ENCODE data around the gene FGF14.

Gene FGF14

DNA sequence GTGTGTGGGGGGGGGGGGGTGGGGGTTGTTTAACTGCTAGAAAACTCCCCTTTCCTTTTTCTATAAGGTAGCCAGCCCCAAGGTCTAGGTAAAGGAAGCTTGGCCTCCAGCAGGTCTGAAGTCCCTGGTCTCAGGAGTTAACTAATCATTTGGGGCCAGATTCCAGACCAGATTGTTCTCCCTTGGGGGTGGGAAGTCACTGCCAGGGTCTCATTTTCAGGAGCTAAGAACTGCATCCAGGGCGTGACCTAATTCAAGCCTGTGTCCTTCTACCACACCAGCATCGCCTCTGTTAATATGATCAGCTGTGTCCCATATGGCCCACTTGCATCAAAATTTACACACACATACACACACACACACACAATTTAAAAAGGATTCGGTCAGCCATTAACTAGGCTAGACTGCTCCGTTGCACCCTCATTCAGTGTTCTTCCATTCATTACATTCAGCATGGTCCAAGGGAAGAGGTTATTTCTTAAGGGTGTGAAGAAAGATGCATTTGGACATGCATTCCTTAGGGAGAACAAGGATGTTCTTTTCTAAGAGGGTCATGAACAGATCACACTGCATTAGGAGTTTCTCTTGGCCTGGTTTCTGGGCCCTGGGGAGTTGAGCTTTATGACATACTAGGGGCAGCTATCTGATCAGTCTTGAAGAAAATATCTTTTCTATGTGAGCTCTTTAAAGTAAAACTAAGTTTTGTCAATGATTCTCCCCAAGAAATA is 91.0 kb downstream of the FGF14 start:
- no peak for DNase-seq (ENCODE audit: low read depth in 3 of 3)

DNA sequence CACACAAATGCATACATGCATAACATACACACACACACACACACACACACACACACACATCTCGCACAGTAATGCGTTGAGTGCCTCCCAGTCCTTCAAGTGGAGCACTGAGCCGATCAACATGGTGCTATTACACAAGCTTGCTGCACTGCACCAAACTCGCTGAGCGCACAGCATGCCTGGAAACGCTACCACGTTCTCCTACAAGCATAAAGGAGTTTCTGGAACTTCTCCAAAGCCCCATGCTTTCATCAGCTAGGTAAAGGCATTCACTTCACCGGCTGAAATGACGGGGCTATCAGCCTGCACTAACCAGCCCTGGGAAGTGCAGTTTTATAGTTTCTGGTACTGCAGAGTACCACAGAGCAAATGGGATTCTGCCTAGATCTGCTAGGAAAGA is 92.7 kb downstream of the FGF14 start:
- DNase-seq (ENCODE audit: low read depth in 3 of 3): no peak

DNA sequence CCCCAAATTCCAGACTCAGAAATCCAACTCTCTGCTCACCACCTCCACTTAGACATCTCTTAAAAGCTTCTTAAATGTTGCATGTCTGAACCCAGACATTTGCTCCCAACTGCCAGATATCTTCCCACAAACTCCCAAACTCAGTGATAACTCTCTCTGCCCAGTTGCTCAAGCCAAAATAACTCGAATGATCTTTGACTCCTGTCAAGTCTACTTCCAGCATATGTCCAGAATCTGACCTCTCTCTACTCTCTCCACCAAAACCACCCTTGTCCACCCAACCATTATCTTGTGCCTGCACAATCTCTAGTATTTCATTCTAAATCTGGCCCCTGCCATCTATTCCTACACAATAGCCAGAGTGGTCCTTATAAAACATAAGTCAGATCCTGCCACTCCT is 99.3 kb downstream of the FGF14 start:
- DNase-seq (ENCODE audit: low read depth in 3 of 3): no peak

DNA sequence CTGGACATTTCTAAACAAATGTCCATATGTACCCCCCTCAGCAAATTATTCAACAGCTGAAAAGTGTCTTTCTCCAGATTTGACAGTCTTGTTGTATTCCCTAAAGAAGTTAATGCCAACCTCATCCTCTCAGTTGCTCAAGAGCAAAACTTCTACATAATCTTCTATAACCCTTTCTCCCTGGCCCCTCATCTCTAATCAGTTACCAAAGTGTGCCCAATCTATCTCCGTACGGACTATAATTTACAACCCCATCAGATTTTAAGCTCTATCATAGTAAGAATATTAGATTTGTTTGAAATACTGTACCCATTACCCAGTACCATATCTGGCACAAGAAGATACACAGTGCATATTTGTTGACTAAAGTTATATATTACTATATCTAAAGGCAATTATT is 101.5 kb downstream of the FGF14 start:
- DNase-seq (ENCODE audit: low read depth in 3 of 3): no peak

DNA sequence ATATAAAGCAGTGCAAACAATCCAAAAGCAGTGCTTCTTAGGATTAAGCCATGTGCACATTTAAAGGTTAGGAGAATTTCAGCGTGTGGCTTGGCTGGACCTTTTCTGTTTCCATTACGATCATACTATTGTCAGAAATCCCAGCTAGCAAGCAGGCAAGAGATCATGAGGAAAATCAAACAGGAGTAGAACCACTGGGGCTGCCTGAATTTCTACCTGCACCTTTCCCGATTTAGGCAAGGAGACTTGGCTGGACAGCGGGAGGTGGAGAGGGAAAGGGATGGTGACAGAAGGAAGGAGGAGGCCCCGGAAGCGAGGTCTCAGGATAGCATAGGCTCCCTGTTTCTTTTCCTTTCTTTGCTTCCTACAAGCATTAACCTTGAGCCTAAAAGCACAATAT is 102.5 kb downstream of the FGF14 start:
- no peak for DNase-seq (ENCODE audit: low read depth in 3 of 3)

DNA sequence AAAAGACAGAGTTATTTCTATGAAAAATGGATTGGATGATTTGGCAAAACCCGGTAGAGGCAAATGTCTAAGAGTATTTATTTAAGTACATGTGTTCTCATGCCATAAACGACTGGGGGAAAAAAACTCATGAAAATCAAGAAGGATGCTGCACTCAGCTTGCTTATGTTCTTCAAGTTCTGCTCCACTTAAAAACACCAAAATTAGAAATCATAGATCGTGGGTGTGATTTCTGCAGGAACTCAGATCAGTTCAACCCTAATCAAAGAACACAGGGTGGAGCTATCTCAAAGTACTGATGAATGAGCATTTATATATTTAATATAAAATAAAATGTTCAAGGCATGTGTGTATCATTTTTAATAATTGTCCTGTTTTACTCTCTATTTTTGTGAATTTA is 103.8 kb downstream of the FGF14 start:
- no peak for DNase-seq (ENCODE audit: low read depth in 3 of 3)

DNA sequence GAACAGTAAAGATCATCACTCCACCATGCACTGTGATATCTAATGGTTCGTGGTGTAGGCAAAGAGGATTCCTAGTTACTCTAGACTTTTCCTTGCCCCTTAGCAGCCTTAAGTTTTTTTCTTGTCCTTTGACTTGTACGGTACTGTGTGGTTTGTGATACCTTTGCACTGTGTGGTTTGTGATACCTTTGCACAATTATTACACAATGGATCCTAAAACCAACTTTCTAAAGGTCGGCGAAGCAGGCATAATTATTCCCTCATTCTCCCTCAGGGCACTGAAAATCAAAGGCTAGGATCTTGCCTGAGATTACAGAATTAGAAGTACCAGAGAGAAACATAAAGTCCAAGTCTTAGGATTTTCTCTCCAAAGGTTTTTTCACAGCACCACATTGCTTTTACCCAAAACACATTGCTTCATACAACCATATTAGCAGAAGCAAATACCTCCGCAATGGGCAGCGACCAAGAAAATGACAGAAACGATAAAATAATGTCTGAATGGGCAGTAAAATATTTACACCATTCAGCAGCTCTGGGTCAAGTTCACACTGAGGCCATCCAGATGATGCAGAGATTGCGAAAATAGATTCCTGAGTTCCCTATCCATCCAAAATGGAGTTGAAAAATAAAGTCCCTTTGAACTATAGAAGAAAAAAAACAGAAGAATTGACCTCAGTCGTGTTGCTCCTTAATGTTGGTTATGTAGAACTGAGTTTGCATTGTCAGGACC is 106.4 kb downstream of the FGF14 start:
- DNase-seq (ENCODE audit: low read depth in 3 of 3): no peak

DNA sequence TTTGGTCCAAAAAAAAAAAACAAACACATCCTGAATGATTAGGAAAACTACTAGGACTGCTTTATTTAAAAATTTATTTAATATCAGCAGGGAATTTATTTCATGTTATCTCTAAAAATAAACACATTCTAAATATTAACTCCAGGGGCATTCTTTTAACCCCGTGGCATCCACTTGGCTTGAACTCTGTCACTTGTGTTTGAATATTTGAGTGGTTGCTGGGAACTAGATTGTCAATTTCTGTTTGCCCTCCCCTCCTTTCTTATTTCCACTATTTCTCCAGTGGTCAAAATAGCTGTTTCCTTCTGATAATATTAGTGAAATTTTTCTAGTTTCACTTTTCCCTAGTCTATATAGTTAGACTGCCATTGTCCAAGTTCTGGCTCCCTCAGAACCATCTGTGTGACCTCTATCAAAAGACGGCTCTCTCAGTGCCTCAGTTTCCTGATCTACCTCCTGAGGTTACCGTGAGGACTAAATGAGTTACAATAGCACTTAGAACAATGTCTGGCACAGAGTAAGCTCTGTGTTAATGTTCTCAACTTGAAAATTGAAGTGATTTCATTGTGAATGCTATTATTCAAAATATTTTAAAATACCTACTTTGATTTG is 107.3 kb downstream of the FGF14 start:
- DNase-seq (ENCODE audit: low read depth in 3 of 3): no peak

DNA sequence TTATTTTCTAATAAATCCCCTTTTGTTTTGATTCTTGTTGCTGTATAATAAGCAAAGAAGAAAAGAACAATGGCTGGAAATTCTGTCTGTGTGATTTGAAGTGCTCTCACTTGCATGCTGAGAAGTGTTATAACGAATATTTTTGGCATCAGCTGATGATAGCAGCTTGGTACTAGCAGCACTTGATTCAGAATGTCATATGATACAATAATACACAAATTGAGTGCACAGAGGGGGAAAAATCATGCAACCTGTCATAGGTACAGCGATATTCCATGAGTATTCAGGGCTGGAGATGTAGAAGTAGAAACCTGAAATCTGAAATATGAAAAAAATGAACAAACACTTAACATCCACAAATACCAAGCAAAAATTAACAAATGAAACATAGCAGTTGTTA is 108.1 kb downstream of the FGF14 start:
- no peak for DNase-seq (ENCODE audit: low read depth in 3 of 3)

DNA sequence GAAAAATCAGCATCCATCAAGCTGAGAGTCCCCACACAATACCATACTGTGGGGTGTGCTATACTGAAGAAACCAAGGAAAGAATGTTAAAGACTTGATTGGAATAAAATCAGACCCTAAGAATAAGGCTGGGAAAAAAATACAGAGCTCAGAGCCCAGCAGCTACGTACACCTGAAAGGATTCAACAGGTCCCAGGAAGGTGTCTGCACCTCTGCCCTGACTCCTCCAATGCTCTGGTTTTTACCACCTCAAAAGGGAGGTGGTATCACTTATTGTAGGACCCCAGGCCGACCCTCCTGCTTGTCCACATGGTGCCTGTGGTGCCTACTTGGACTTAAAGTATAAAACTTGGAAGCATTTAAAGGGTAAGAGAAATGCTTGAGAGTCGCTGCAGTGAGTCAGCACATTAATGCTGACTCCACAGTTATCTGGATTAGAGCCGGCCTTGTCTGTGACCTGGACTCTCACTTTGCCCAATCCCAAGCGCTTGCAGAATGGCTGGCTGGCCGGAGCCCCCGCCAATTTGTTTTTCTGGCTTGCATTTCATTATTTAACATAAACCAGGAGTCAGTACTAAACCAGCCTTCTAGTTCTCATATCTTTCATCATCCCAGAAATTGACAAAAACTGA is 110.1 kb downstream of the FGF14 start:
- no peak for DNase-seq (ENCODE audit: low read depth in 3 of 3)

DNA sequence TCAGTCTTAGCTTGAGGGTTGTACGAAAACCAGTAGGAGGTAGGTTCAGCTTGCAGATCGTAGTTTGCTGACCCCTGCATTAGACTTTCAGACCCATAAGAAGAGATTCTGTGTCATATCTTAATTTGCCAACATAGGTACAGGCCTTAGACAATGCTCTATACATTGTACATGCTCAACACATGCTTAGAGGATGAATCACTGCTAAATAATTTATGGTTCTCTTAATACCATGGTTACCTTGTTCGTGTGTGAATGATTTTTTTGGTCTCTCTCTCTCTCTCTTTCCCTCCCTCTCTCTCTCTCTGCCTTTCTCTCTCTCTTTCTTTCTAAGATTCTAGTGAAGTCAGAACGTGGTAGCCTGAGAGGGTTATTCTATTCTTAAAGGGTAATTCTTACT is 112.2 kb downstream of the FGF14 start:
- DNase-seq (ENCODE audit: low read depth in 3 of 3): no peak

DNA sequence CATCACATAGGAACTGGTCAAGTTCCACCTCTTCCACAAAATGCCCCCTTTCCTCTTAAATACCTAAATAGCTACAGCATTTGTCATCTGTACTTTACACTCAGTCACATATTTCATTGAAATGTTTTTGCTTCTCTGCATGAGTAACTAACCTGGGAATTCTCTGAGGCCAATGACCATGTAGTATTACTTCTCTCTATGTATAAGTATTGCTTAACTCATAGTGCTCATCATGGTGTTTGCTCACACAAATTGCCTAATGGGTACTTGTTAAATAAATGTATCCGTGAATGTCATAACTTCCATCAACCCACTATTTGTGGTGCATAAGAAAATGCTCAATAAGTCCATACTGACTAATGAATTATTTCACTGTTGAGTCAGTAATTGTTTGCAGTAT is 115.5 kb downstream of the FGF14 start:
- DNase-seq (ENCODE audit: low read depth in 3 of 3): no peak

DNA sequence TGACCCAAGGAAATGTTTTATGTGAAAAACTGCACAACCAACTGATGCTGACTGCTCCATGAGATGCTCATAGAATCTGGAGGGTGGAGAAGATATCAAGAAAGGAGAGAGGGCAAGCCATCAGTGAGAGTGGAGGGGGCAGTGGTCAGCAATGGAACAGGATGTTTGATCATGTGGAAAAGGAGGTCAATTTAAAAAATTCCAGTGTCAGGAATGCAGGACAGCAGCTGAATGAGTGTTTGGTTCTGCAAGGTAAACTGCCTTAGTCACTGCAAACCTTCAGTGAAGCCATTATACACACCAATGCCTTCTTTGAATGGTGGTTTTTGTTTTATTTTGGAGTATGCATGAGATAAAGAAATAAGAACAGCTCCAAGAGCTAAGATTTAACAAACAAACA is 121.5 kb downstream of the FGF14 start:
- no peak for DNase-seq (ENCODE audit: low read depth in 3 of 3)

DNA sequence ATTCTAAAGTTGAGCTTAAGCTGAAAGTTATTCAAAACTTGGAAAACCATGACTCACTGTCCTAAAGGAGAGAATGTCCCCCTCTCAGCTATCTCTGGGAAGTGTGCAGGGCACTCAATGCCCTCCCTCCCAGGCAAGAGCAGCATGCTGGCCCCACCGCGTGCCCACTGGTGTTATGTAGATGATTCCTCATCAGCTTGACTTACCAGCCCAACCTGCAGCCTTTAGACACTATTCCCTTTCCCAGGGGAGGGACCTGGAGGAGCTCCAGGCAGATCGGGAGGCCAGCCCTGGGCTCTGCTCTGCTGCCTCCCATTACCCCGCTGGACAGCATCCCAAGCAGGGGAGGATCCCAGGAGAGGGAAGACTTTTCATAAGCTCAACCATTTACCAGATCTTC is 124.6 kb downstream of the FGF14 start:
- no peak for DNase-seq (ENCODE audit: low read depth in 3 of 3)

DNA sequence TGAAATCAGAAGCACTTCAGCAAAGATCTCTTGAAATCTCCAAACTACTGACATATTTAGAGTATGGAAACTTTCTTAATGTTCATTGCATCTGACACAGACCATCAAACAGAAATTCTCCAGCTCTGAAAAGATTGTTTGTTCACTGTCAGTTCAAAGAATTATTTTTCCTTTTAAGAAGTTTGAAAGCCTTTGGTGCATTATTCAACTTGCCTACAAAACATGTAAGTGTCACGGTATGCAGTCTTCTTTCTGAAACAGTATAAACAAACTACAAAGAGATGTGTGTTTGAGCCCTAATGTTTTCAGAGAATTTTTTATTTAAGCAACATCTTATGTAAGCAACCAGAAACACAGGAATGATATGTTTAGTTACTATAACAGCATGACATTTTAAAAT is 125.4 kb downstream of the FGF14 start:
- DNase-seq (ENCODE audit: low read depth in 3 of 3): no peak

DNA sequence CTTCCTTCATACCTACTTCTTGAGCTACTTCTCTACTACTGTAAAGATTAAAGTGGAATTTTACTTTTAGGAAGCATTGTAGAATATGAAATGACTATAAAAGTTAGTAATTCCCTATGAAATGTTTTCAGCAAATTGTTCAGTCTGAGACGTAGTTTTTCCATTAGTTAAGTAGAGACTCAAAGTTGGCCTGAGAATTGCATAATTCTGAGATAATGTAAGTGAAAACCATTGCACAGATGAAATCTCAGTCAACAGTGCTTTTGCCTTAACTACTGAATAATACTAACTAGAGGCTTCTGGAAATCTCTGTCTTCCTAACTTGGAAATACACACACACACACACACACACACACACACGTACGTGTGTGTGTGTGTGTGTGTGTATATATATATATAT is 125.9 kb downstream of the FGF14 start:
- DNase-seq (ENCODE audit: low read depth in 3 of 3): no peak

DNA sequence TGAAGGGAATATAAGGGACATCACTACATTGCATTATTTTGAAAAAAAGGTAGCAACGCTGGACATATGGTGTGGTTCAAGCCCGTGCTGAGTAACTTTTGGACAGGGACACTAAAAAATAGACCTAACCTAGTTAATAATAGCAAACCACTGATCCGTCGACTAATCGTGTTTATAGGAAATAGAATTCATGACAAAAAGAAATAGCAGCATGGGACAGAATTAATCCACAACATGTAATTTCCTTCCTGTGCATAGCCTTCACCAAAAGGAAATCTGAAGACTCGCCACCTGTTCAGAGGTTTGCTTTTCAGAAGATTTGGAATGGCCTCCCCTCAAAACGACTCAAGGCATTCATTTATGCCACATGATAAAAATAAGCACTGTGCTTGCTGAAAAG is 128.7 kb downstream of the FGF14 start:
- no peak for DNase-seq (ENCODE audit: low read depth in 3 of 3)

DNA sequence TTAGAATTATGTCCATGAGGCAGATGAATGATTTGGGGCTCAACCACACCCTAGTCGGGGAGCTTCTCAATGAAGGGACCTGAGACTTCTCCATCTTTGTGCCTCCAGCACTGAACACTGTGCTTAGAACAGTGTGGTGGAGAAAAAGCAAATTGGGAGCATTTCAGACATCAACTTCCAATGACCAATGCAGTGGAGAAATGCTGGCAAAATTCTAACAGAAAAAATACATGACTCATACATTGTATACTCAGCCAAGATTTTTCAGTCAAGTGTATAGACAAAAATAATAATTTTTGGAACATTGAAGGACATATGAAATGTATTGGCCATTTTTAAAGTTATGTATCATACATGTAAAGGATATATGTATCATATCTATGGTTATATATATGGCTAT is 134.7 kb downstream of the FGF14 start:
- DNase-seq (ENCODE audit: low read depth in 3 of 3): no peak

DNA sequence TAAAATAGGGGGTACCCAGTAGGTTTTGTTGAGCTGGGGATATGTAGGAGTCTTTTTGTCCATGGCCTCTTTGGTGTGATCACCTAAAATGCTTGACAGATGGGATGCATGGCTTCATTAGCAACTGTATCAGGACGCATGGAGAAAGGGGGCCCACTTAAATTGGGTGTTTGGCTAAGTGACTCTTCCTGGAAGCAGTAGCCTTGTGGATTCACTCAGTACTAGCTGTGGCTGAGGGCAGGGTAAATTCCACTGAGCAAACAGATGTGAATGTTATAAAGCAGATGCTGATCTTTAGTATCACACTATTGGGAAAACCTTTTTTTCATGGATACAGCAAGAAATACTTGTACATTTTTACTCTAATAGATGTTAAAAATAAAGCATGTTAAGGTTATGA is 140.0 kb downstream of the FGF14 start:
- no peak for DNase-seq (ENCODE audit: low read depth in 3 of 3)

DNA sequence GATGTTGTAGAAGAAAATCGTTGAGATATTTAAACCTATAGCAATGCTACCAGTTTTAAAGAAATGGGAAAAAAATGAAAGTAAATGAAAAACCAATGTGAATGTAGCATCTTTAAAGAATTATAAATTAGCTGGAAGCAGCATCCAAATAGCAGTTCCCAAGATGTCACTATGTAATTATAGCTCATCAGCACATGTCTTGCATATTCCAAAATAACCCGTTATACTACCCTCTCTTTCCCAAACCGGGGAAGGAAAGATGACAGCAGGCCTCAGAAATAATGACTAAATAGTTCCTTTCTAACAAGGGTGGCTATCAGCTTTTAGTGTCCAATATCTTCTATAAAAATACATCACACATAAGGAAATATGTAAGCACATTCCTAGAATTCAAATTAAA is 140.5 kb downstream of the FGF14 start:
- no peak for DNase-seq (ENCODE audit: low read depth in 3 of 3)

DNA sequence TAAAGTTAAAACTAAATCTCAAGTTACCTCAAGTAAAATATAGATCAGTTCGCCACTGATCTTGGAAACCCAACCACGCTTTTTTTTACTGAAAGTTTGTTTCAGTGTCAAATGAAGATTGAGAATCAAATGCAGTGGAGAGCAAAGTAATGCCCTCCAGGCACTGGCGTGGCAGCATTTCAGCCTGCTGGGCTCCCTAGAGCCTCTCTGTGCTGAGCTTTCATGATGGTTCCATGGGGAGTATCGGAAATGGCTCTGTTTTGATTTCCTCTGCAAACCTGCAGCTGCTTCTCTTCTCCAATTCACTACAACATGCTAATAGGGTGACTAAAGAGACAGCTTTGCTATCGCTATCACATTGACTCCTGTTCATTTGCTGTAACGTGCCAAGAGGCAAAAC is 141.6 kb downstream of the FGF14 start:
- DNase-seq (ENCODE audit: low read depth in 3 of 3): no peak

DNA sequence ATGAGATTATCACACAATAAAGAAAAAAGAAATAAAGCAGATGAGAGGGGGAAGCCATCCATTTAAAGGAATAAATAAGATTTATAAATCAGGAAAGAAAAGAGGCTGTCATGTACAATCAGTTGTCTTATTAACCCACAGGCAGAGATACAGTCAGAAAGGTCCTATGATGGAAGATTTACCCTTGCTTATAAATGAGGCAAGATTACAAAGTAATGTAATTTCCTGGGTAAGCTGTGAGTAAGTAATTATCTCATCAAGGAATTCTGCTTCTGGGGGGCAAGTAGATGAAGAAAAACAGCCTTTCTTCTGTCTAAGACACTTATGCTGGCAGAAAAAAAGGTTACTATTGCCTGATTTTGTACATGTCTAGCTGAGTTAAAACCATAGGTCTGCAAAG is 146.4 kb downstream of the FGF14 start:
- DNase-seq (ENCODE audit: low read depth in 3 of 3): no peak

DNA sequence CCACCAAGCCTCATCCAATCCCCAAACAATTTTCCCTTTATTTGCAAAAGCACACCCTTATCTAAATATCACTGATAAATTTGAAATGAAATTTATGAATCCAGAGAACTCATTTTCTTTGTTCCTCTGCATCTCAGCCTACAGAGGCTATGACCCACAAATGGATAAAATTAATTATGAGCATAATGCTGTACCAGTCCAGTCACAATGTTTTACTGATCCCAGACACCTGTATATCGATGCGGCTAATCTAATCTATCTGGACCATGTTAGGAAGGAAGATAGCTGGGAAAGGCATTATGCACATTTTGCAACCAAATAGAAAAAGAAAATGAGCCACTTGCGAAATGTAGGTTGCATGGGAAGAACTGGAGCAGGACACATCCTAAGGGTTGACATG is 150.0 kb downstream of the FGF14 start:
- DNase-seq (ENCODE audit: low read depth in 3 of 3): no peak
